Measurements from ENCODE around the gene ACOXL. TPM values are rescaled to one million over a fixed set of nuclear protein-coding genes. Genes with fewer than 3 reads are reported as not detected.

The ACOXL gene
- total and polyA plus RNA-seq, 9 of the 15 experiments (the other 6 are each of a cell fraction or from before 2014, with no cell fraction given), result 0.31 to 0.56 TPM; not detected in 7

DNA sequence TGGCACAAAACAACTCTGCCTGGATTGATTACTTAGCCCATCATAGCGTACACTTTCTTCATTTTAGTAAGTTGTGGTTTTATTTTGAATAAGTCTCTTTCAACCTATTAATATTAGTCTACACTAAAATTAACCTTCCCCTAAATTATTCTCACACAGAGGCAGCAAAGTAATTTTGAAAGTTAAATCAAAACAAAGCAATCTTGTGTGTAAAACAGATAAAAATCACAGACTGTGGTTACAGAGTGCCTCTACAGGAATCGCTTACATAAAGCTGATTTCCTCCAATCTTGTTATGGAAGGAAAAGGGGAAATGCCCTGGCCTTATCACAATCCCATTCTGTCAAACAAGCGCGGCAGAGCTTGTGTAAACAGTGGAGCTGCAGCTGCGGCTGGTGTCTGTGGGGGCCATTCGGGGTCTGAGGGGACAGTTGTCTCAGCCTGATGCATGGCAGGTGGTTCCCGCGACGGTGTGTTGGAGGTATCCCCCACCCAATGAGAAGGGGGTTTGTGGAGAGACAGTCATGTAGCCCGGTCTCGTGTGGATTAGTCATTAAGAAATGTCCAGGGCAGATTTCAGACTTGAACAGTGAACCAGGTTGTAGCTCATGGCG lies 430.5 kb downstream of the ACOXL start (continued):
- TF ChIP-seq, protein P1, sequence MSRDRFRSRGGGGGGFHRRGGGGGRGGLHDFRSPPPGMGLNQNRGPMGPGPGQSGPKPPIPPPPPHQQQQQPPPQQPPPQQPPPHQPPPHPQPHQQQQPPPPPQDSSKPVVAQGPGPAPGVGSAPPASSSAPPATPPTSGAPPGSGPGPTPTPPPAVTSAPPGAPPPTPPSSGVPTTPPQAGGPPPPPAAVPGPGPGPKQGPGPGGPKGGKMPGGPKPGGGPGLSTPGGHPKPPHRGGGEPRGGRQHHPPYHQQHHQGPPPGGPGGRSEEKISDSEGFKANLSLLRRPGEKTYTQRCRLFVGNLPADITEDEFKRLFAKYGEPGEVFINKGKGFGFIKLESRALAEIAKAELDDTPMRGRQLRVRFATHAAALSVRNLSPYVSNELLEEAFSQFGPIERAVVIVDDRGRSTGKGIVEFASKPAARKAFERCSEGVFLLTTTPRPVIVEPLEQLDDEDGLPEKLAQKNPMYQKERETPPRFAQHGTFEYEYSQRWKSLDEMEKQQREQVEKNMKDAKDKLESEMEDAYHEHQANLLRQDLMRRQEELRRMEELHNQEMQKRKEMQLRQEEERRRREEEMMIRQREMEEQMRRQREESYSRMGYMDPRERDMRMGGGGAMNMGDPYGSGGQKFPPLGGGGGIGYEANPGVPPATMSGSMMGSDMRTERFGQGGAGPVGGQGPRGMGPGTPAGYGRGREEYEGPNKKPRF (IDR thresholded peaks at IDR 0.05; ENCODE audit: low read depth, low read length), result no peak
- TF ChIP-seq FUS (optimal IDR thresholded peaks at IDR 0.05; ENCODE audit: low read depth, low read length), result no peak
- TF ChIP-seq ZNF384 (IDR thresholded peaks at IDR 0.05; ENCODE audit: low read depth, low read length), result no peak
- no peak for TF ChIP-seq ZNF174 (CRISPR knock-in tag; IDR thresholded peaks at IDR 0.05)
- TF ChIP-seq SIX5 (IDR thresholded peaks at IDR 0.05; ENCODE audit: borderline replicate concordance in 1 of 2, insufficient read depth in 1 of 2, low read depth in 1 of 2, low read length in 2 of 2), result no peak
- TF ChIP-seq HDAC2 (IDR thresholded peaks at IDR 0.05), result peak; percentile 100
- TF ChIP-seq NFYB (IDR thresholded peaks at IDR 0.05; ENCODE audit: extremely low read depth, insufficient read length), result no peak
- no peak for TF ChIP-seq ZNF224 (CRISPR knock-in tag; IDR thresholded peaks at IDR 0.05)
- TF ChIP-seq, protein P2, sequence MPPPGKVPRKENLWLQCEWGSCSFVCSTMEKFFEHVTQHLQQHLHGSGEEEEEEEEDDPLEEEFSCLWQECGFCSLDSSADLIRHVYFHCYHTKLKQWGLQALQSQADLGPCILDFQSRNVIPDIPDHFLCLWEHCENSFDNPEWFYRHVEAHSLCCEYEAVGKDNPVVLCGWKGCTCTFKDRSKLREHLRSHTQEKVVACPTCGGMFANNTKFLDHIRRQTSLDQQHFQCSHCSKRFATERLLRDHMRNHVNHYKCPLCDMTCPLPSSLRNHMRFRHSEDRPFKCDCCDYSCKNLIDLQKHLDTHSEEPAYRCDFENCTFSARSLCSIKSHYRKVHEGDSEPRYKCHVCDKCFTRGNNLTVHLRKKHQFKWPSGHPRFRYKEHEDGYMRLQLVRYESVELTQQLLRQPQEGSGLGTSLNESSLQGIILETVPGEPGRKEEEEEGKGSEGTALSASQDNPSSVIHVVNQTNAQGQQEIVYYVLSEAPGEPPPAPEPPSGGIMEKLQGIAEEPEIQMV (tag; conservative IDR thresholded peaks at IDR 0.05; ENCODE audit: low read depth), result no peak
- no peak for TF ChIP-seq MCM3 (IDR thresholded peaks at IDR 0.05)
- peak; percentile 46 for TF ChIP-seq MEIS2 (IDR thresholded peaks at IDR 0.05; ENCODE audit: partially characterized antibody)
- TF ChIP-seq ZNF263 (CRISPR knock-in tag; IDR thresholded peaks at IDR 0.05; ENCODE audit: borderline replicate concordance), result no peak
- TF ChIP-seq, protein P3, sequence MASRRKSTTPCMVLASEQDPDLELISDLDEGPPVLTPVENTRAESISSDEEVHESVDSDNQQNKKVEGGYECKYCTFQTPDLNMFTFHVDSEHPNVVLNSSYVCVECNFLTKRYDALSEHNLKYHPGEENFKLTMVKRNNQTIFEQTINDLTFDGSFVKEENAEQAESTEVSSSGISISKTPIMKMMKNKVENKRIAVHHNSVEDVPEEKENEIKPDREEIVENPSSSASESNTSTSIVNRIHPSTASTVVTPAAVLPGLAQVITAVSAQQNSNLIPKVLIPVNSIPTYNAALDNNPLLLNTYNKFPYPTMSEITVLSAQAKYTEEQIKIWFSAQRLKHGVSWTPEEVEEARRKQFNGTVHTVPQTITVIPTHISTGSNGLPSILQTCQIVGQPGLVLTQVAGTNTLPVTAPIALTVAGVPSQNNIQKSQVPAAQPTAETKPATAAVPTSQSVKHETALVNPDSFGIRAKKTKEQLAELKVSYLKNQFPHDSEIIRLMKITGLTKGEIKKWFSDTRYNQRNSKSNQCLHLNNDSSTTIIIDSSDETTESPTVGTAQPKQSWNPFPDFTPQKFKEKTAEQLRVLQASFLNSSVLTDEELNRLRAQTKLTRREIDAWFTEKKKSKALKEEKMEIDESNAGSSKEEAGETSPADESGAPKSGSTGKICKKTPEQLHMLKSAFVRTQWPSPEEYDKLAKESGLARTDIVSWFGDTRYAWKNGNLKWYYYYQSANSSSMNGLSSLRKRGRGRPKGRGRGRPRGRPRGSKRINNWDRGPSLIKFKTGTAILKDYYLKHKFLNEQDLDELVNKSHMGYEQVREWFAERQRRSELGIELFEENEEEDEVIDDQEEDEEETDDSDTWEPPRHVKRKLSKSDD (conservative IDR thresholded peaks at IDR 0.05; ENCODE audit: low read length), result no peak
- TF ChIP-seq, protein P4, sequence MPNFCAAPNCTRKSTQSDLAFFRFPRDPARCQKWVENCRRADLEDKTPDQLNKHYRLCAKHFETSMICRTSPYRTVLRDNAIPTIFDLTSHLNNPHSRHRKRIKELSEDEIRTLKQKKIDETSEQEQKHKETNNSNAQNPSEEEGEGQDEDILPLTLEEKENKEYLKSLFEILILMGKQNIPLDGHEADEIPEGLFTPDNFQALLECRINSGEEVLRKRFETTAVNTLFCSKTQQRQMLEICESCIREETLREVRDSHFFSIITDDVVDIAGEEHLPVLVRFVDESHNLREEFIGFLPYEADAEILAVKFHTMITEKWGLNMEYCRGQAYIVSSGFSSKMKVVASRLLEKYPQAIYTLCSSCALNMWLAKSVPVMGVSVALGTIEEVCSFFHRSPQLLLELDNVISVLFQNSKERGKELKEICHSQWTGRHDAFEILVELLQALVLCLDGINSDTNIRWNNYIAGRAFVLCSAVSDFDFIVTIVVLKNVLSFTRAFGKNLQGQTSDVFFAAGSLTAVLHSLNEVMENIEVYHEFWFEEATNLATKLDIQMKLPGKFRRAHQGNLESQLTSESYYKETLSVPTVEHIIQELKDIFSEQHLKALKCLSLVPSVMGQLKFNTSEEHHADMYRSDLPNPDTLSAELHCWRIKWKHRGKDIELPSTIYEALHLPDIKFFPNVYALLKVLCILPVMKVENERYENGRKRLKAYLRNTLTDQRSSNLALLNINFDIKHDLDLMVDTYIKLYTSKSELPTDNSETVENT (CRISPR knock-in tag; IDR thresholded peaks at IDR 0.05), result no peak
- TF ChIP-seq, protein P5, sequence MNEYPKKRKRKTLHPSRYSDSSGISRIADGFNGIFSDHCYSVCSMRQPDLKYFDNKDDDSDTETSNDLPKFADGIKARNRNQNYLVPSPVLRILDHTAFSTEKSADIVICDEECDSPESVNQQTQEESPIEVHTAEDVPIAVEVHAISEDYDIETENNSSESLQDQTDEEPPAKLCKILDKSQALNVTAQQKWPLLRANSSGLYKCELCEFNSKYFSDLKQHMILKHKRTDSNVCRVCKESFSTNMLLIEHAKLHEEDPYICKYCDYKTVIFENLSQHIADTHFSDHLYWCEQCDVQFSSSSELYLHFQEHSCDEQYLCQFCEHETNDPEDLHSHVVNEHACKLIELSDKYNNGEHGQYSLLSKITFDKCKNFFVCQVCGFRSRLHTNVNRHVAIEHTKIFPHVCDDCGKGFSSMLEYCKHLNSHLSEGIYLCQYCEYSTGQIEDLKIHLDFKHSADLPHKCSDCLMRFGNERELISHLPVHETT (CRISPR knock-in tag; conservative IDR thresholded peaks at IDR 0.05 in 1 of 2, IDR thresholded peaks at IDR 0.05 in 1 of 2), result peak in 1 of 2 experiments; percentile 42; a peak in 1 of 4 replicates
- TF ChIP-seq MYNN (IDR thresholded peaks at IDR 0.05), result no peak
- TF ChIP-seq MYNN (CRISPR knock-in tag; IDR thresholded peaks at IDR 0.05), result no peak

All from K562 (cell line).